GM23338 (cell line): ENCODE results near the gene SNX9. TPM values are rescaled to one million over a fixed set of nuclear protein-coding genes. Genes with fewer than 3 reads are reported as not detected.
A peak's percentile ranks its signal among the peaks of the same experiment; 100 is the strongest.

Experiments
- ATAC-seq: fragments of 200-7000 bp; cut with Tn5 transposase; 3 replicates; pipeline ENCODE4 v1.9.1; 2020
- DNase-seq: peaks from one replicate; pipeline ENCODE4 v3.0.0-alpha.2; 2015; ENCODE audit warnings: low spot score
- H2AFZ ChIP-seq: fragments of 200-600 bp; sonication (generic); 2 replicates; pipeline ENCODE4 v1.8.0; 2016; ENCODE audit warnings: antibody characterized with exemption, mild to moderate bottlenecking, moderate library complexity
- H3F3A ChIP-seq: fragments of 200-600 bp; sonication (generic); replicated peaks from 2 replicates; pipeline ENCODE4 v1.8.0; 2017; ENCODE audit warnings: antibody characterized with exemption, mixed run types, low read depth
- H3K27ac ChIP-seq: fragments of 200-600 bp; sonication (generic); 2 replicates; pipeline ENCODE4 v1.6.1; 2016; ENCODE audit warnings: low read depth
- H3K27me3 ChIP-seq: fragments of 200-600 bp; sonication (generic); 2 replicates; pipeline ENCODE4 v1.8.0; 2016; ENCODE audit warnings: mild to moderate bottlenecking, mixed run types, moderate library complexity; ENCODE audit not compliant: insufficient read depth
- H3K36me3 ChIP-seq: fragments of 200-600 bp; sonication (generic); 2 replicates; pipeline ENCODE4 v1.8.0; 2016; ENCODE audit warnings: mild to moderate bottlenecking; ENCODE audit not compliant: insufficient read depth
- H3K4me1 ChIP-seq: fragments of 200-600 bp; sonication (generic); 2 replicates; pipeline ENCODE4 v1.8.0; 2016; ENCODE audit warnings: mild to moderate bottlenecking, moderate library complexity; ENCODE audit not compliant: insufficient read depth
- H3K4me2 ChIP-seq: fragments of 200-600 bp; sonication (generic); 2 replicates; pipeline ENCODE4 v1.7.1; 2017; ENCODE audit warnings: mixed run types
- H3K4me3 ChIP-seq: fragments of 200-600 bp; sonication (generic); 2 replicates; pipeline ENCODE4 v1.6.1; 2016; ENCODE audit warnings: mixed run types
- H3K79me2 ChIP-seq: fragments of 200-600 bp; sonication (generic); replicated peaks from 2 replicates; pipeline ENCODE4 v1.8.0; 2017; ENCODE audit warnings: mild to moderate bottlenecking; ENCODE audit not compliant: insufficient read depth
- H3K9me2 ChIP-seq: fragments of 200-600 bp; sonication (generic); 2 replicates; pipeline ENCODE4 v1.8.0; 2017; ENCODE audit not compliant: insufficient read depth
- H4K20me1 ChIP-seq: fragments of 200-600 bp; sonication (generic); replicated peaks from 2 replicates; pipeline ENCODE4 v1.8.0; 2017; ENCODE audit warnings: mild to moderate bottlenecking; ENCODE audit not compliant: insufficient read depth
- H3K27ac Mint-ChIP-seq: 2 replicates; pipeline ENCODE4 v1.8.0; 2020; ENCODE audit warnings: inconsistent platforms, mild to moderate bottlenecking, moderate library complexity, mixed read lengths
- H3K27me3 Mint-ChIP-seq: 3 replicates; pipeline ENCODE4 v1.8.0; 2022; ENCODE audit warnings: low read depth, mild to moderate bottlenecking, moderate library complexity, mixed read lengths, inconsistent platforms; ENCODE audit not compliant: insufficient read depth, poor library complexity
- H3K36me3 Mint-ChIP-seq: 3 replicates; pipeline ENCODE4 v1.8.0; 2021; ENCODE audit warnings: low read depth, mild to moderate bottlenecking, inconsistent platforms, moderate library complexity, mixed read lengths
- H3K4me1 Mint-ChIP-seq: 3 replicates; pipeline ENCODE4 v1.8.0; 2020; ENCODE audit warnings: mild to moderate bottlenecking, inconsistent platforms, mixed read lengths
- H3K4me3 Mint-ChIP-seq: 3 replicates; pipeline ENCODE4 v1.8.0; 2021; ENCODE audit warnings: moderate library complexity, mild to moderate bottlenecking, inconsistent platforms, mixed read lengths
- H3K9me3 Mint-ChIP-seq: 3 replicates; pipeline ENCODE4 v1.8.0; 2020; ENCODE audit warnings: moderate library complexity, mild to moderate bottlenecking, inconsistent platforms, mixed read lengths
- ETS1 ChIP-seq: IDR thresholded peaks from 2 replicates; pipeline ENCODE4 v1.6.1; 2016; ENCODE audit warnings: antibody characterized with exemption
- STAT1 ChIP-seq: IDR thresholded peaks from one replicate; pipeline ENCODE4 v1.6.1; 2016; ENCODE audit warnings: antibody characterized with exemption; ENCODE audit not compliant: unreplicated experiment
- ZNF331 ChIP-seq: fragments of 250-450 bp; sonication (Bioruptor Pico); IDR thresholded peaks from 2 replicates; pipeline ENCODE4 v1.5.0; 2020; ENCODE audit warnings: low read depth, mild to moderate bottlenecking, moderate library complexity
- ZNF462 ChIP-seq: fragments of 250-450 bp; sonication (Bioruptor Pico); IDR thresholded peaks from 2 replicates; pipeline ENCODE4 v1.5.0; 2020; ENCODE audit warnings: mild to moderate bottlenecking, moderate library complexity
- polyA plus RNA-seq: library from polyadenylated mRNA; unstranded; fragments of >200 nt; fragmentation: Nextera tagmentation; extraction: Ambion mirVana; gene quantifications from 2 replicates; pipeline ENCODE4 v1.2.1, GENCODE V29; 2016
- total RNA-seq: library from RNA; depleted of rRNA; stranded (reverse); fragments of >200 nt; shearing (Covaris generic); gene quantifications from 2 replicates; pipeline ENCODE4 v1.2.3, GENCODE V29; 2014

The SNX9 gene
- total and polyA plus RNA-seq, 2 experiments from 2014 or later: 18.4 to 23.3 TPM

GRCh38 chr6:157830354-157831017, 7.4 kb downstream of the SNX9 start:
- Mint-ChIP-seq H3K27me3 (no peaks in the 10 kb centered on the region), H3K4me1 (peaks cover 63% of the 10 kb centered on the region), H3K9me3 (no peaks in the 10 kb centered on the region), H3K4me3 (peak overlapping the region; percentile 6; the same call in 1 of the 3 replicates), H3K36me3 (0 out of 3 replicates have a peak, but pooled peaks cover 2% of the 10 kb centered on the region), H3K27ac (peak overlapping the region; percentile 62)
- H3K27me3 ChIP-seq: no peaks in the 10 kb centered on the region
- no peaks in the 10 kb centered on the region for H3F3A ChIP-seq
- H3K9me2 ChIP-seq: no peaks in the 10 kb centered on the region
- peak overlapping the region; percentile 69 for H3K4me2 ChIP-seq
- H3K27ac ChIP-seq: peak overlapping the region; percentile 92
- H2AFZ ChIP-seq: no peak overlapping the region
- DNase-seq (no peak), ATAC-seq (no peak)
- no peak for TF ChIP-seq ZNF462
- TF ChIP-seq ETS1: no peak
- no peak for TF ChIP-seq STAT1
- TF ChIP-seq ZNF331 (CRISPR knock-in tag): no peak
- H4K20me1 ChIP-seq: no peaks in the 10 kb centered on the region
- peaks cover 89% of the 10 kb centered on the region for H3K79me2 ChIP-seq
- no peak overlapping the region for H3K4me3 ChIP-seq
- peaks cover 52% of the 10 kb centered on the region for H3K4me1 ChIP-seq
- H3K36me3 ChIP-seq: no peaks in the 10 kb centered on the region
